Breast epithelium (tissue), 4 donors: ENCODE results near the gene KRT79. TPM values are rescaled to one million over a fixed set of nuclear protein-coding genes. Genes with fewer than 3 reads are reported as not detected.
A peak's percentile ranks its signal among the peaks of the same experiment; 100 is the strongest.
"Not testable (repeated sequence)": the region's sequence is repeated elsewhere in the genome, so short reads cannot be mapped to it uniquely, and the experiment has no call there.

ENCODE experiments used
- DNase-seq, 2 donors: peaks; one replicate each; pipeline ENCODE4 v3.0.0-alpha.2; 2019; ENCODE audit warnings: low spot score in 2 of 2
- H3K27ac ChIP-seq, 2 donors: fragments of 200-600 bp; sonication (generic) in 1 of 2; one replicate each; pipeline ENCODE4 v1.5.1; 2016 to 2019; ENCODE audit warnings: mild to moderate bottlenecking in 1 of 2
- H3K27me3 ChIP-seq, 2 donors: fragments of 200-600 bp; sonication (generic) in 1 of 2; one replicate each; pipeline versions ENCODE4 v1.5.1 to v1.6.0; 2017 to 2019; ENCODE audit warnings: control low read depth in 1 of 2, mild to moderate bottlenecking in 1 of 2
- H3K36me3 ChIP-seq: fragments of 200-600 bp; one replicate; pipeline ENCODE4 v1.5.1; 2019
- H3K4me1 ChIP-seq, 2 donors: fragments of 200-600 bp; sonication (generic); one replicate each; pipeline ENCODE4 v1.5.1; 2016 to 2019; ENCODE audit warnings: control low read depth in 1 of 2
- H3K4me3 ChIP-seq, 3 donors: fragments of 200-600 bp; sonication (generic); 1 replicate in 2 of 3; 2 replicates in 1 of 3; pipeline ENCODE4 v1.5.1; 2016 to 2019; ENCODE audit warnings: mild to moderate bottlenecking in 3 of 3, moderate library complexity in 2 of 3
- H3K9me3 ChIP-seq, 2 donors: fragments of 200-600 bp; sonication (generic) in 1 of 2; one replicate each; pipeline ENCODE4 v1.5.1; 2016 to 2019; ENCODE audit warnings: control low read depth in 1 of 2
- CTCF ChIP-seq, 3 donors: fragments of 450-650 bp; IDR thresholded peaks; one replicate each; pipeline ENCODE4 v1.5.1; 2016 to 2017; ENCODE audit warnings: antibody characterized with exemption in 3 of 3, mild to moderate bottlenecking in 3 of 3, moderate library complexity in 3 of 3
- POLR2A ChIP-seq: fragments of 450-650 bp; IDR thresholded peaks from one replicate; pipeline ENCODE4 v1.6.1; 2016; ENCODE audit warnings: antibody characterized with exemption, mild to moderate bottlenecking, moderate library complexity
- POLR2AphosphoS5 ChIP-seq, 3 donors: sonication (generic); formaldehyde crosslinking; IDR thresholded peaks; one replicate each; pipeline ENCODE4 v1.6.1; 2017; ENCODE audit warnings: antibody characterized with exemption in 3 of 3
- intact Hi-C: fragments of 100-400 bp; cut with DNase I; formaldehyde crosslinking; loops from one replicate; pipeline ENCODE4 v1.15.1; 2023; ENCODE audit warnings: low total_unique reads
- total RNA-seq, 3 donors: library from RNA; depleted of rRNA; stranded (reverse); fragments of >200 nt; gene quantifications; one replicate each; pipeline ENCODE4 v1.1.0, GENCODE V29; 2016

KRT79 gene
- total RNA-seq, 3 donors from 2014 or later = 0.48 to 1.3 TPM; not detected in 1

GRCh38 chr12:52862023-52862422 is 27.9 kb upstream of the KRT79 start:
- H3K4me1 ChIP-seq = no peaks in the 10 kb centered on the region
- no peak overlapping the region for H3K4me3 ChIP-seq
- no peaks in the 10 kb centered on the region for H3K27me3 ChIP-seq
- TF ChIP-seq POLR2AphosphoS5 (IDR thresholded peaks at IDR 0.05) = no peak
- TF ChIP-seq POLR2A = no peak
- no peak for TF ChIP-seq CTCF (IDR thresholded peaks at IDR 0.05)
- no peaks in the 10 kb centered on the region for H3K9me3 ChIP-seq
- intact Hi-C loops = no loop called here
- no peak overlapping the region for H3K27ac ChIP-seq
- no peaks in the 10 kb centered on the region for H3K36me3 ChIP-seq
- DNase-seq = no peak

- intact Hi-C loops = no loop called here
- H3K36me3 ChIP-seq = no peaks in the 10 kb centered on the region
- no peak for TF ChIP-seq CTCF (IDR thresholded peaks at IDR 0.05)
- no peak for TF ChIP-seq POLR2AphosphoS5 (IDR thresholded peaks at IDR 0.05)
- no peak for TF ChIP-seq POLR2A
Measured at GRCh38 chr12:52861511-52861910, 27.4 kb upstream of the KRT79 start.

GRCh38 chr12:52860102-52860823 is 26.2 kb upstream of the KRT79 start:
- H3K4me3 ChIP-seq = no peak overlapping the region
- TF ChIP-seq POLR2A (no peak), POLR2AphosphoS5 (IDR thresholded peaks at IDR 0.05) (peak in 2 of 3 donors; percentile 31 to 39)
- no peaks in the 10 kb centered on the region for H3K4me1 ChIP-seq
- H3K27ac ChIP-seq = peak overlapping the region; percentile 72 to 86
- H3K27me3 ChIP-seq = no peaks in the 10 kb centered on the region
- H3K9me3 ChIP-seq = no peaks in the 10 kb centered on the region
- peak; percentile 67 to 80 for DNase-seq
- H3K36me3 ChIP-seq = no peaks in the 10 kb centered on the region
- intact Hi-C loops = no loop called here

More at GRCh38 chr12:52861511-52861910, 27.4 kb upstream of the KRT79 start:
- H3K27me3 ChIP-seq = no peaks in the 10 kb centered on the region
- no peak for DNase-seq
- H3K27ac ChIP-seq = no peak overlapping the region
- no peak overlapping the region for H3K4me3 ChIP-seq
- H3K9me3 ChIP-seq = no peaks in the 10 kb centered on the region
- H3K4me1 ChIP-seq = no peaks in the 10 kb centered on the region

GRCh38 chr12:52857500-52857899 is 23.4 kb upstream of the KRT79 start:
- H3K9me3 ChIP-seq = no peaks in the 10 kb centered on the region
- no peaks in the 10 kb centered on the region for H3K36me3 ChIP-seq
- H3K4me3 ChIP-seq = no peak overlapping the region
- H3K27me3 ChIP-seq = no peaks in the 10 kb centered on the region
- intact Hi-C loops = no loop called here
- no peak overlapping the region for H3K27ac ChIP-seq
- no peaks in the 10 kb centered on the region for H3K4me1 ChIP-seq
- no peak for DNase-seq
- TF ChIP-seq POLR2AphosphoS5 (IDR thresholded peaks at IDR 0.05) (no peak), POLR2A (no peak), CTCF (IDR thresholded peaks at IDR 0.05) (no peak)

- Histone ChIP-seq H3K27me3 (no peaks in the 10 kb centered on the region), H3K27ac (no peak overlapping the region), H3K4me3 (no peak overlapping the region), H3K4me1 (no peaks in the 10 kb centered on the region), H3K9me3 (no peaks in the 10 kb centered on the region), H3K36me3 (no peaks in the 10 kb centered on the region)
- TF ChIP-seq CTCF (IDR thresholded peaks at IDR 0.05) (no peak), POLR2AphosphoS5 (IDR thresholded peaks at IDR 0.05) (no peak), POLR2A (no peak)
- DNase-seq = no peak
- intact Hi-C loops = no loop called here
Measured at GRCh38 chr12:52856787-52857186, 22.7 kb upstream of the KRT79 start.

- intact Hi-C loops, H3K9me3 ChIP-seq, H3K4me3 ChIP-seq, DNase-seq, H3K27ac ChIP-seq, H3K36me3 ChIP-seq, H3K27me3 ChIP-seq, H3K4me1 ChIP-seq: not testable (repeated sequence)
Measured at GRCh38 chr12:52856077-52856476, 22.0 kb upstream of the KRT79 start.
